Neural cell (in vitro differentiated cells): ENCODE results near the gene IBA57. TPM values are rescaled to one million over a fixed set of nuclear protein-coding genes. Genes with fewer than 3 reads are reported as not detected.

Source experiments
- H2AFZ ChIP-seq: fragments of 200-600, 300-800 bp; sonication (generic), shearing (Covaris generic); 2 replicates; pipeline ENCODE4 v1.6.0; 2014; ENCODE audit warnings: low read depth, mild to moderate bottlenecking, antibody characterized with exemption, low read length, moderate library complexity
- H3F3A ChIP-seq: fragments of 200-600 bp; shearing (Covaris generic); 2 replicates; pipeline ENCODE4 v1.6.1; 2016; ENCODE audit warnings: mild to moderate bottlenecking, moderate library complexity, mixed read lengths, antibody characterized with exemption, low read length; ENCODE audit not compliant: insufficient read depth, poor library complexity, severe bottlenecking
- H3K27ac ChIP-seq: fragments of 200-600, 300-800 bp; sonication (generic), shearing (Covaris generic); 2 replicates; pipeline ENCODE4 v1.5.1; 2014; ENCODE audit warnings: mild to moderate bottlenecking, low read length, moderate library complexity
- H3K27me3 ChIP-seq: fragments of 300-800, 200-600 bp; sonication (generic), shearing (Covaris generic); 2 replicates; pipeline ENCODE4 v1.6.0; 2014; ENCODE audit warnings: mild to moderate bottlenecking, low read depth, low read length, moderate library complexity; ENCODE audit not compliant: insufficient read depth
- H3K36me3 ChIP-seq: fragments of 300-800, 200-600 bp; sonication (generic), shearing (Covaris generic); 2 replicates; pipeline ENCODE4 v1.5.1; 2014; ENCODE audit warnings: mild to moderate bottlenecking, antibody characterized with exemption, low read length, moderate library complexity; ENCODE audit not compliant: insufficient read depth
- H3K4me2 ChIP-seq: fragments of 300-800, 200-600 bp; sonication (generic), shearing (Covaris generic); 2 replicates; pipeline ENCODE4 v1.6.0; 2014; ENCODE audit warnings: mild to moderate bottlenecking, low read length
- H3K4me3 ChIP-seq: fragments of 300-800, 200-600 bp; sonication (generic), shearing (Covaris generic); 2 replicates; pipeline ENCODE4 v1.5.1; 2014; ENCODE audit warnings: mild to moderate bottlenecking, low read length, moderate library complexity
- H3K79me2 ChIP-seq: fragments of 200-600 bp; shearing (Covaris generic); replicated peaks from 2 replicates; pipeline ENCODE4 v1.6.0; 2014; ENCODE audit warnings: mild to moderate bottlenecking, low read length, moderate library complexity; ENCODE audit not compliant: insufficient read depth
- H3K9ac ChIP-seq: fragments of 300-800, 200-600 bp; sonication (generic), shearing (Covaris generic); 2 replicates; pipeline ENCODE4 v1.6.1; 2016; ENCODE audit warnings: mild to moderate bottlenecking, low read length, mixed read lengths
- H3K9me2 ChIP-seq: fragments of 200-600 bp; shearing (Covaris generic); 2 replicates; pipeline ENCODE4 v1.6.1; 2016; ENCODE audit warnings: mild to moderate bottlenecking, low read length, mixed read lengths; ENCODE audit not compliant: insufficient read depth
- H3K9me3 ChIP-seq: fragments of 200-600, 300-800 bp; sonication (generic), shearing (Covaris generic); 2 replicates; pipeline ENCODE4 v1.6.1; 2016; ENCODE audit warnings: mild to moderate bottlenecking, mixed run types, low read length, moderate library complexity, mixed read lengths
- H4K20me1 ChIP-seq: fragments of 200-600 bp; shearing (Covaris generic); 2 replicates; pipeline ENCODE4 v1.6.1; 2016; ENCODE audit warnings: mild to moderate bottlenecking, mixed run types; ENCODE audit not compliant: insufficient read depth
- EP300 ChIP-seq: fragments of 450-650 bp; conservative IDR thresholded peaks from 2 replicates; pipeline ENCODE4 v1.6.1; 2014; ENCODE audit warnings: antibody characterized with exemption, mild to moderate bottlenecking, moderate library complexity; ENCODE audit not compliant: poor library complexity, severe bottlenecking
- EZH2 ChIP-seq: fragments of 200-600, 300-800 bp; shearing (Covaris generic), sonication (generic); IDR thresholded peaks from 2 replicates; pipeline ENCODE4 v1.6.1; 2014; ENCODE audit warnings: antibody characterized with exemption, low read length, borderline replicate concordance, mild to moderate bottlenecking; ENCODE audit not compliant: insufficient read depth, poor library complexity, severe bottlenecking
- MXI1 ChIP-seq: fragments of 450-650 bp; conservative IDR thresholded peaks from 2 replicates; pipeline ENCODE4 v1.6.1; 2014; ENCODE audit warnings: antibody characterized with exemption, mild to moderate bottlenecking; ENCODE audit not compliant: poor library complexity, severe bottlenecking
- POLR2AphosphoS5 ChIP-seq: IDR thresholded peaks from 2 replicates; pipeline ENCODE4 v1.6.1; 2012
- RAD21 ChIP-seq: fragments of 450-650 bp; conservative IDR thresholded peaks from 2 replicates; pipeline ENCODE4 v1.6.1; 2014; ENCODE audit warnings: antibody characterized with exemption, mild to moderate bottlenecking, moderate library complexity
- SMC3 ChIP-seq: fragments of 450-650 bp; conservative IDR thresholded peaks from 2 replicates; pipeline ENCODE4 v1.6.1; 2014; ENCODE audit warnings: antibody characterized with exemption, mild to moderate bottlenecking, moderate library complexity; ENCODE audit not compliant: poor library complexity
- TAF1 ChIP-seq: IDR thresholded peaks from 2 replicates; pipeline ENCODE4 v1.6.1; 2012; ENCODE audit warnings: low read depth
- polyA plus RNA-seq: library from polyadenylated mRNA; depleted of rRNA; stranded (reverse); fragments of >200 nt; gene quantifications from 2 replicates; pipeline ENCODE4 v1.2.3, GENCODE V29; 2014
- TF ChIP-seq, protein P1 (sequence below): fragments of 450-650 bp; IDR thresholded peaks from 2 replicates; pipeline ENCODE4 v1.5.1; 2014; ENCODE audit warnings: antibody characterized with exemption, mild to moderate bottlenecking, moderate library complexity; ENCODE audit not compliant: poor library complexity, severe bottlenecking
- TF ChIP-seq, protein P2 (sequence below): IDR thresholded peaks from 2 replicates; pipeline ENCODE4 v1.6.1; 2012; ENCODE audit warnings: borderline replicate concordance

IBA57 gene
- polyA plus RNA-seq, 1 donor from 2014 or later: 5.5 TPM

GRCh38 chr1:228120857-228121489 lies 44.6 kb upstream of the IBA57 start:
- H3K27me3 ChIP-seq: no peaks in the 10 kb centered on the region
- no peaks in the 10 kb centered on the region for H3K79me2 ChIP-seq
- H2AFZ ChIP-seq: no peak overlapping the region
- no peak overlapping the region for H3K27ac ChIP-seq
- no peaks in the 10 kb centered on the region for H3K36me3 ChIP-seq
- no peaks in the 10 kb centered on the region for H3K9me2 ChIP-seq
- no peaks in the 10 kb centered on the region for H3F3A ChIP-seq
- no peak overlapping the region for H3K4me3 ChIP-seq
- TF ChIP-seq, protein P1, sequence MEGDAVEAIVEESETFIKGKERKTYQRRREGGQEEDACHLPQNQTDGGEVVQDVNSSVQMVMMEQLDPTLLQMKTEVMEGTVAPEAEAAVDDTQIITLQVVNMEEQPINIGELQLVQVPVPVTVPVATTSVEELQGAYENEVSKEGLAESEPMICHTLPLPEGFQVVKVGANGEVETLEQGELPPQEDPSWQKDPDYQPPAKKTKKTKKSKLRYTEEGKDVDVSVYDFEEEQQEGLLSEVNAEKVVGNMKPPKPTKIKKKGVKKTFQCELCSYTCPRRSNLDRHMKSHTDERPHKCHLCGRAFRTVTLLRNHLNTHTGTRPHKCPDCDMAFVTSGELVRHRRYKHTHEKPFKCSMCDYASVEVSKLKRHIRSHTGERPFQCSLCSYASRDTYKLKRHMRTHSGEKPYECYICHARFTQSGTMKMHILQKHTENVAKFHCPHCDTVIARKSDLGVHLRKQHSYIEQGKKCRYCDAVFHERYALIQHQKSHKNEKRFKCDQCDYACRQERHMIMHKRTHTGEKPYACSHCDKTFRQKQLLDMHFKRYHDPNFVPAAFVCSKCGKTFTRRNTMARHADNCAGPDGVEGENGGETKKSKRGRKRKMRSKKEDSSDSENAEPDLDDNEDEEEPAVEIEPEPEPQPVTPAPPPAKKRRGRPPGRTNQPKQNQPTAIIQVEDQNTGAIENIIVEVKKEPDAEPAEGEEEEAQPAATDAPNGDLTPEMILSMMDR: no peak
- TF ChIP-seq RAD21: no peak
- TF ChIP-seq POLR2AphosphoS5: no peak
- TF ChIP-seq EZH2: no peak
- TF ChIP-seq MXI1: no peak
- TF ChIP-seq EP300: no peak
- no peak for TF ChIP-seq TAF1
- no peak overlapping the region for H3K9ac ChIP-seq
- no peaks in the 10 kb centered on the region for H3K9me3 ChIP-seq
- H3K4me2 ChIP-seq: no peak overlapping the region
- no peaks in the 10 kb centered on the region for H4K20me1 ChIP-seq

GRCh38 chr1:228122921-228123441 lies 42.6 kb upstream of the IBA57 start:
- Histone ChIP-seq H3K4me2 (no peak overlapping the region), H3K9me2 (no peaks in the 10 kb centered on the region), H3K27ac (no peak overlapping the region), H3K27me3 (no peaks in the 10 kb centered on the region), H3K79me2 (no peaks in the 10 kb centered on the region), H3K4me3 (no peak overlapping the region), H3K9ac (no peak overlapping the region), H2AFZ (no peak overlapping the region), H4K20me1 (no peaks in the 10 kb centered on the region), H3K9me3 (no peaks in the 10 kb centered on the region), H3K36me3 (no peaks in the 10 kb centered on the region), H3F3A (no peaks in the 10 kb centered on the region)
- no peak for TF ChIP-seq MXI1
- TF ChIP-seq TAF1: no peak
- TF ChIP-seq, protein P2, sequence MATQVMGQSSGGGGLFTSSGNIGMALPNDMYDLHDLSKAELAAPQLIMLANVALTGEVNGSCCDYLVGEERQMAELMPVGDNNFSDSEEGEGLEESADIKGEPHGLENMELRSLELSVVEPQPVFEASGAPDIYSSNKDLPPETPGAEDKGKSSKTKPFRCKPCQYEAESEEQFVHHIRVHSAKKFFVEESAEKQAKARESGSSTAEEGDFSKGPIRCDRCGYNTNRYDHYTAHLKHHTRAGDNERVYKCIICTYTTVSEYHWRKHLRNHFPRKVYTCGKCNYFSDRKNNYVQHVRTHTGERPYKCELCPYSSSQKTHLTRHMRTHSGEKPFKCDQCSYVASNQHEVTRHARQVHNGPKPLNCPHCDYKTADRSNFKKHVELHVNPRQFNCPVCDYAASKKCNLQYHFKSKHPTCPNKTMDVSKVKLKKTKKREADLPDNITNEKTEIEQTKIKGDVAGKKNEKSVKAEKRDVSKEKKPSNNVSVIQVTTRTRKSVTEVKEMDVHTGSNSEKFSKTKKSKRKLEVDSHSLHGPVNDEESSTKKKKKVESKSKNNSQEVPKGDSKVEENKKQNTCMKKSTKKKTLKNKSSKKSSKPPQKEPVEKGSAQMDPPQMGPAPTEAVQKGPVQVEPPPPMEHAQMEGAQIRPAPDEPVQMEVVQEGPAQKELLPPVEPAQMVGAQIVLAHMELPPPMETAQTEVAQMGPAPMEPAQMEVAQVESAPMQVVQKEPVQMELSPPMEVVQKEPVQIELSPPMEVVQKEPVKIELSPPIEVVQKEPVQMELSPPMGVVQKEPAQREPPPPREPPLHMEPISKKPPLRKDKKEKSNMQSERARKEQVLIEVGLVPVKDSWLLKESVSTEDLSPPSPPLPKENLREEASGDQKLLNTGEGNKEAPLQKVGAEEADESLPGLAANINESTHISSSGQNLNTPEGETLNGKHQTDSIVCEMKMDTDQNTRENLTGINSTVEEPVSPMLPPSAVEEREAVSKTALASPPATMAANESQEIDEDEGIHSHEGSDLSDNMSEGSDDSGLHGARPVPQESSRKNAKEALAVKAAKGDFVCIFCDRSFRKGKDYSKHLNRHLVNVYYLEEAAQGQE: no peak
- TF ChIP-seq SMC3: no peak
- no peak for TF ChIP-seq RAD21
- no peak for TF ChIP-seq EP300
- TF ChIP-seq EZH2: no peak
- TF ChIP-seq POLR2AphosphoS5: no peak
- TF ChIP-seq, protein P1: no peak
